ENCODE data around the gene CYP2B6.
A peak's percentile ranks its signal among the peaks of the same experiment; 100 is the strongest.
"Not testable (repeated sequence)": the region's sequence is repeated elsewhere in the genome, so short reads cannot be mapped to it uniquely, and the experiment has no call there.

CYP2B6 gene

DNA sequence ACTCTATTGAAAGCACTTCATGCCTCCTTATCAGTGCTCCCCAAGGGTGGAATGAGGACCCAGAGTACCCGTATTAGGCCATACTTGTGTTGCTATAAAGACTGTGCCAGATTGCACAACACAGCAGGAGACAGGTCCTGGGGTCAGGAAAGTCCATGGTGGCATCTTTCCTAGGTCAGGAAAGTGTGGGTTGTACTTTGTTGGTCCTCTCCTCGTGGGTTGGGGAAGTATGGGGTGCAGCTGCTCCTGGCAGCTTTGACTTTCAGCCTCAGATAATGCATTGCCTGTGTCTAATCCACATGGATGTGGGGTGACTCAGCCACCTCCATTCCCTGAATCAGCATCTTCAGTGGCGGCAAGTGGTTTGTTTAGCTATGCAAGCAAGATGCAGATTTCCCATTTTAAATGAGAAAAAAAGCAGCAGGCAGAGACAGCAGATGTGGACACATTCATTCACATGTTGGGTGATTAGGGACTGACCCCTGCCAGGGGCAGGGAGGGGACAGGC is 8.4 kb upstream of the CYP2B6 start:
- no peaks in the 10 kb centered on the region for H3K9me3 ChIP-seq (ENCODE audit: insufficient read depth, low read depth, low read length)
- peak overlapping the region; percentile 33; the same call in 1 of the 2 replicates for H3K4me3 ChIP-seq (ENCODE audit: low read length)
- no peaks in the 10 kb centered on the region for H3K36me3 ChIP-seq (ENCODE audit: insufficient read depth, low read depth, low read length)
- peak overlapping the region; percentile 18; the same call in 1 of the 2 replicates for H3K9ac ChIP-seq (ENCODE audit: low read depth, low read length)
- H3K27ac ChIP-seq (ENCODE audit: low read length) = no peak overlapping the region
- H3K4me1 ChIP-seq (ENCODE audit: insufficient read depth, low read length) = peaks cover 31% of the 10 kb centered on the region
- H3K27me3 ChIP-seq (ENCODE audit: insufficient read depth, low read length) = no peaks in the 10 kb centered on the region; the same call in 1 of the 2 replicates

DNA sequence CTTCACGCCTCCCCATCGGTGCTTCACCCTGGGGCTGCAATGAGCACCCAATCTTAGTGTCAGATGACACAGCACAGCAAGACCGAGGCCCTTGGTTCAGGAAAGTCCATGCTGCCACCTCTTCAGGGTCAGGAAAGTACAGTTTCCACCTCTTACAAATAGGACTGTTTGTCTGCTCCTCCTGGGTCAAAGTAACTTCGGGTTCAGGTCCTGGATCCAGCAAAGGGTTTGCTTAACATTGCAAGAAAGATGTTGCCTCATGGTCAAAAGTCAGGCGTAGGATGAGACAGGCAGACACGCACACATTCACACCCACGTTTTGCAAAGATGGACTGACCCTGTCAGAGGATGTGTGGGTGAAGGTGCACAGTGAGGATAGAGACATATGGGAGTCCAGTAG is 1.6 kb upstream of the CYP2B6 start:
- Histone ChIP-seq H3K27me3 (ENCODE audit: insufficient read depth, low read length) (no peaks in the 10 kb centered on the region), H3K9me3 (ENCODE audit: insufficient read depth, low read depth, low read length) (no peaks in the 10 kb centered on the region), H3K9ac (ENCODE audit: low read depth, low read length) (no peak overlapping the region), H3K27ac (ENCODE audit: low read length) (no peak overlapping the region), H3K4me1 (ENCODE audit: insufficient read depth, low read length) (no peaks in the 10 kb centered on the region), H3K4me3 (ENCODE audit: low read length) (no peak overlapping the region), H3K36me3 (ENCODE audit: insufficient read depth, low read depth, low read length) (no peaks in the 10 kb centered on the region)

DNA sequence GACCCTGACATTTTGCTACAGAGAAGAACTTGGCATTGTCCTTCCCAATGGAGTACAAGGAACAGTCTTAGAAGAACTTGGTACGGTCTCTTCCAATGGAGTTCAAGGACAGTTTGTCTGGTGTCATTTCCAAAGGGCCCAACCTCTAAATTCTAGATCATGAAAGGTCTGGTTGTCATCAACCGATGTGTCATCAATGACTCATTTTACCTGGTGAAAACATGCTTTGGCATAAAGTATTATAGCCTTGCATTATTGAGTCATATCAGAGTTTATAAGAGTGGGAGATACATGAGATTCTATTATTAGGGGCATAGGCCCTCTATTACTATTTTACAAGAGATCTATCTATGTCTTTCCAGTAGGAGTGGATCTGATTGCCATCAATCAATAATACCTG is 4.3 kb downstream of the CYP2B6 start:
- H3K36me3 ChIP-seq (ENCODE audit: insufficient read depth, low read depth, low read length) = no peaks in the 10 kb centered on the region
- H3K27me3 ChIP-seq (ENCODE audit: insufficient read depth, low read length) = no peaks in the 10 kb centered on the region
- no peaks in the 10 kb centered on the region for H3K4me1 ChIP-seq (ENCODE audit: insufficient read depth, low read length)
- H3K4me3 ChIP-seq (ENCODE audit: low read length) = no peak overlapping the region
- H3K27ac ChIP-seq (ENCODE audit: low read length) = no peak overlapping the region
- H3K9me3 ChIP-seq (ENCODE audit: insufficient read depth, low read depth, low read length) = no peaks in the 10 kb centered on the region; the same call in 1 of the 2 replicates
- H3K9ac ChIP-seq (ENCODE audit: low read depth, low read length) = no peak overlapping the region

DNA sequence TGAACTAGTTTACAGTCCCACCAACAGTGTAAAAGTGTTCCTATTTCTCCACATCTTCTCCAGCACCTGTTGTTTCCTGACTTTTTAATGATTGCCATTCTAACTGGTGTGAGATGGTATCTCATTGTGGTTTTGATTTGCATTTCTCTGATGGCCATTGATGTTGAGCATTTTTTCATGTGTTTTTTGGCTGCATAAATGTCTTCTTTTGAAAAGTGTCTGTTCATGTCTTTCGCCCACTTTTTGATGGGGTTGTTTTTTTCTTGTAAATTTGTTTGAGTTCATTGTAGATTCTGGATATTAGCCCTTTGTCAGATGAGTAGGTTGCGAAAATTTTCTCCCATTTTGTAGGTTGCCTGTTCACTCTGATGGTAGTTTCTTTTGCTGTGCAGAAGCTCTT is 7.9 kb downstream of the CYP2B6 start:
- not testable (repeated sequence) for H3K4me1 ChIP-seq (ENCODE audit: insufficient read depth, low read length); H3K4me3 ChIP-seq (ENCODE audit: low read length); H3K27me3 ChIP-seq (ENCODE audit: insufficient read depth, low read length); H3K36me3 ChIP-seq (ENCODE audit: insufficient read depth, low read depth, low read length); H3K9me3 ChIP-seq (ENCODE audit: insufficient read depth, low read depth, low read length); H3K27ac ChIP-seq (ENCODE audit: low read length); H3K9ac ChIP-seq (ENCODE audit: low read depth, low read length)

DNA sequence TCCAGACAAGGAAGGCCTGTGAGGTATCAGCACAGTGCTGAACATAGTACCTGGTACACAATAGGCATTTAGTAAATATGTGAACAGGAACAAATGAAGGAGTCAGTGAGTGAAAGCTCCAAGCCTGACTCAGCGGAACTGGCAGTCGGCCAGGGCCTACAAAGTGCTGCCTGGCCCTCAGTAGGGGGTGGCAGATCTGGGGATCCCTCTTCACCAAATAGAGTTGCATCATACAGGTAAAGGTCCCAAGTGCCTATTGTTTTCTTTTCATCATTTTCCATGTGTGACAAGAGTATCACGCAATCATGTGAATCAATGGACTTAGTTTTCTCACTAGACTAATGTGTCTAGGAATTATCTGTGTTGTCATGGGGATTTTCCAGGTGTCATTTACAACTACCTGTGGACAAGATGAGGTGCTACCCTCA is 9.2 kb downstream of the CYP2B6 start:
- H3K27ac ChIP-seq (ENCODE audit: low read length) = no peak overlapping the region
- H3K27me3 ChIP-seq (ENCODE audit: insufficient read depth, low read length) = no peaks in the 10 kb centered on the region
- no peaks in the 10 kb centered on the region for H3K36me3 ChIP-seq (ENCODE audit: insufficient read depth, low read depth, low read length)
- H3K4me3 ChIP-seq (ENCODE audit: low read length) = no peak overlapping the region
- H3K9ac ChIP-seq (ENCODE audit: low read depth, low read length) = no peak overlapping the region
- peaks cover 4% of the 10 kb centered on the region; the same call in 1 of the 2 replicates for H3K4me1 ChIP-seq (ENCODE audit: insufficient read depth, low read length)
- no peaks in the 10 kb centered on the region; the same call in 1 of the 2 replicates for H3K9me3 ChIP-seq (ENCODE audit: insufficient read depth, low read depth, low read length)

DNA sequence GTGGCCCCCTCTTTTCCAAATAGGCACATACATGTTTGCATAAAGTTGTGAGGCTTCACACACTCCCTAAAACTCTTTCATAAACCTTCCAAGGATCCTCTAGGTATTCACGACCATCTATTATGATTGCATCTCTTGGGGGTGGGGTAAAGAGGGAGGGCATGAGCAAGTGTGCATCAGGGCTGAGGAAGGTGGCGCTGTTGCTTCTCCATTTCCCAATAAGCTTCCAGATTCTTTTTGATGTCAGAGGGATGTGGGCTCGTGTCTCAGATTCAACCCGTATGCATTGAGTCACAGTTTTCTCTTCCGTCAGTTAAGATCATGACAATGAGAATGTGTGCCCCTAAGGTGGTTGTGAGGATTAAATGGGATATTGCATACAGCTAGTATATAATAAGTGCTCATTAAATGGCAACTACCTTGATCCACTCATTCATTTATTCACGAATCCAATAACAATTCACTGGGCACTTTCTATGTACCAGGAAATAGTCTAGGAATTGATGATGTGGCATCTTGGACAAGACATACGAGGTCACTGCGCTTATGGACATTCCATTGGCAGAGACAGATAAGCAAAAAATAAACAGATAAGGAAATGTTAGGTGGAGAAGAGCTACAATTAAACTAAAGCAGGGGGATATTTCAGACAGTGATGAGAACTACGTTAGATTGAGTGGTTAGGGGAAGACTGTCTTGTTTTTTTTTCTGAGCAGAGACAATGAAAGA is 10.3 kb downstream of the CYP2B6 start:
- Histone ChIP-seq H3K4me3 (ENCODE audit: low read length) (no peak overlapping the region), H3K27ac (ENCODE audit: low read length) (no peak overlapping the region), H3K36me3 (ENCODE audit: insufficient read depth, low read depth, low read length) (no peaks in the 10 kb centered on the region), H3K27me3 (ENCODE audit: insufficient read depth, low read length) (no peaks in the 10 kb centered on the region), H3K9me3 (ENCODE audit: insufficient read depth, low read depth, low read length) (no peaks in the 10 kb centered on the region; the same call in 1 of the 2 replicates), H3K4me1 (ENCODE audit: insufficient read depth, low read length) (peaks cover 4% of the 10 kb centered on the region; the same call in 1 of the 2 replicates), H3K9ac (ENCODE audit: low read depth, low read length) (no peak overlapping the region)

DNA sequence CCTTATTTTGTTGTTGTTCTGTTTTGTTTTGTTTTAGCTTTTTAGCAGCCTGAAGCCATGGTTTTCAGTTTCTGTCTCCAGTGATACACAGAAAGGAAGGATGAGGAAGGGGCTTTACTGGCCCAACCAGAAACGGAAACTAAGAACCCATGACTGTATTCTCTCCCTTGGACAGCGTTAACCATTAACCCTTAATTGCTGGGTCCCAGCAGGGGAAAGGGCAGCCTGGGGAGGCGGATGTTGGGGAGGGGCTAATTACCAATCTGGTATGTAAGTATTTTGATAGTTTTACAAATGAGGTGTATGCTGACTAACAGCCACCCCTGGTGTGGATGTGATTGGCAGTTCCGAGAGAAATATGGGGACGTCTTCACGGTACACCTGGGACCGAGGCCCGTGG is 12.6 kb downstream of the CYP2B6 start:
- not testable (repeated sequence) for H3K27ac ChIP-seq (ENCODE audit: low read length); H3K4me1 ChIP-seq (ENCODE audit: insufficient read depth, low read length); H3K27me3 ChIP-seq (ENCODE audit: insufficient read depth, low read length); H3K36me3 ChIP-seq (ENCODE audit: insufficient read depth, low read depth, low read length); H3K4me3 ChIP-seq (ENCODE audit: low read length); H3K9ac ChIP-seq (ENCODE audit: low read depth, low read length); H3K9me3 ChIP-seq (ENCODE audit: insufficient read depth, low read depth, low read length)

DNA sequence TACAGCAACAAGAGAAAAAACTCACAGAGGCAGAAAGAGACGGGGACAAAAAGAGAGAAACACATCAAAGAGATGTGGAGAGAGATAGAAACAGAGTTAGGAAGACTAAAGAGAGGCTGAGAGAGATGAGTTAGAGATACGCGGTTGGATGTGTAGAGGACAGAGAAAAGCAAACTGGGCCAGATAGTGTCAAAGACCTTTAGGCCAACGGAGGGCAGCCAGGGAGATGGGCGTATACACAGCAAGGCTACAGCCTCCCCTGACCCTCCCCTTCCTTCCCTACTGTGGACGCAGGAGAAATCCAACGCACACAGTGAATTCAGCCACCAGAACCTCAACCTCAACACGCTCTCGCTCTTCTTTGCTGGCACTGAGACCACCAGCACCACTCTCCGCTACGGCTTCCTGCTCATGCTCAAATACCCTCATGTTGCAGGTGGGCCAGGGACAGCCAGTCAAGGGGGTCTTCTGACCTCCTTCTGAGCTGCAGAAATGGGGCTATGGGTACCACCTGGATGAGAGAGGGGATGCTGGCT is 18.7 kb downstream of the CYP2B6 start:
- Histone ChIP-seq H3K27me3 (ENCODE audit: insufficient read depth, low read length) (no peaks in the 10 kb centered on the region; the same call in 1 of the 2 replicates), H3K4me1 (ENCODE audit: insufficient read depth, low read length) (no peaks in the 10 kb centered on the region), H3K4me3 (ENCODE audit: low read length) (no peak overlapping the region), H3K9ac (ENCODE audit: low read depth, low read length) (no peak overlapping the region), H3K27ac (ENCODE audit: low read length) (no peak overlapping the region), H3K9me3 (ENCODE audit: insufficient read depth, low read depth, low read length) (no peaks in the 10 kb centered on the region), H3K36me3 (ENCODE audit: insufficient read depth, low read depth, low read length) (no peaks in the 10 kb centered on the region)

DNA sequence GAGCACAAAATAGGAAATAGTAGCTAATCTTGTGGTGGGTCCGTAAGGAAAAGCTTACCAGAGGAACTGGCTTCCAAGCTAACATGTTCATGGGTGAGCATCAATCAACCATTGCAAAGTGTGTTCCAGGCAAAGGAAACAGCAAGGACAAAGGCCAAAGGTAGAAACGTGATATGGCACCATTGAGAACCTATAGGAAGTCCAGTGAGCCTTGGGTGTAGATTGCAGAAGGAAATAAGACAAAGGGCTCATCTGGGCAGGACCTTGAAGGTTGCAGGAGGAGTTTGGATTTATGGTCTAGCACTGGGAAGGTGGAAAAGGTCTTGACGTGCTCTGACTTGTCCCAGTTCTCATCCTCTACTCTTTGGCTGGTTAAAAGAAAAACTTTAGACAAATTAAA is 22.3 kb downstream of the CYP2B6 start:
- H3K36me3 ChIP-seq (ENCODE audit: insufficient read depth, low read depth, low read length) = no peaks in the 10 kb centered on the region
- H3K4me3 ChIP-seq (ENCODE audit: low read length) = no peak overlapping the region
- H3K4me1 ChIP-seq (ENCODE audit: insufficient read depth, low read length) = no peaks in the 10 kb centered on the region
- no peak overlapping the region for H3K27ac ChIP-seq (ENCODE audit: low read length)
- H3K27me3 ChIP-seq (ENCODE audit: insufficient read depth, low read length) = no peaks in the 10 kb centered on the region
- no peaks in the 10 kb centered on the region for H3K9me3 ChIP-seq (ENCODE audit: insufficient read depth, low read depth, low read length)
- H3K9ac ChIP-seq (ENCODE audit: low read depth, low read length) = no peak overlapping the region

DNA sequence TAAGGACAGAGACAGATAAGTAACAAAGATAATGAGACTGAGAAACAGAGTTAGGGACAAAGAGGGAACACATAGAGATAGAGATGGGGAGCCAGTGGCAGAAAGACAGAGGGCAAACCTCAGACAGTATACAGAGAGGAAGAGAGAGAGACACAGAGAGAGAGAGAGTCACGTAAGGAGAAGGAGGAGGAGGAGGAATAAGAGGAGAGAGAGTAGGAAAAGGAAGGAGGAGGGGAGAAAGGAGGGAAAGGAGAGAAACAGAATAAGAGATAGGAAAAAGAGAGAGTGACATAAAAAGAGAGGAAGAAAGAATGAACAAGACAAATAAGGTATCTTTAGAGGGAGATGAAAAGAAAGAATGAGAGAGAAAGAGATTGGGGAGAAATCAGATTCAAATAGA is 23.6 kb downstream of the CYP2B6 start:
- H3K36me3 ChIP-seq (ENCODE audit: insufficient read depth, low read depth, low read length) = no peaks in the 10 kb centered on the region
- H3K27me3 ChIP-seq (ENCODE audit: insufficient read depth, low read length) = no peaks in the 10 kb centered on the region
- no peak overlapping the region for H3K27ac ChIP-seq (ENCODE audit: low read length)

DNA sequence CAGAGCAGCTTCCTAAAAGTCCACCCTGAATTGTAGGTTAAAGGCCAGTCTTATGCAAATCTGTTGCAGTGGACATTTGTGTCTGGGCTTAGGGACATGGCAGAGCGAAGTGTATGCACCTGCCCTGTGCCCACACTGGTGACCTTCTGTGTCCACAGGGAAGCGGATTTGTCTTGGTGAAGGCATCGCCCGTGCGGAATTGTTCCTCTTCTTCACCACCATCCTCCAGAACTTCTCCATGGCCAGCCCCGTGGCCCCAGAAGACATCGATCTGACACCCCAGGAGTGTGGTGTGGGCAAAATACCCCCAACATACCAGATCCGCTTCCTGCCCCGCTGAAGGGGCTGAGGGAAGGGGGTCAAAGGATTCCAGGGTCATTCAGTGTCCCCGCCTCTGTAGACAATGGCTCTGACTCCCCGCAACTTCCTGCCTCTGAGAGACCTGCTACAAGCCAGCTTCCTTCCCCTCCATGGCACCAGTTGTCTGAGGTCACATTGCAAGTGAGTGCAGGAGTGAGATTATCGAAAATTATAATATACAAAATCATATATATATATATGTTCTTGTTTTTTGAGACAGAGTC is 25.5 kb downstream of the CYP2B6 start:
- no peak overlapping the region for H3K9ac ChIP-seq (ENCODE audit: low read depth, low read length)
- H3K4me3 ChIP-seq (ENCODE audit: low read length) = no peak overlapping the region
- H3K4me1 ChIP-seq (ENCODE audit: insufficient read depth, low read length) = no peaks in the 10 kb centered on the region
- H3K27me3 ChIP-seq (ENCODE audit: insufficient read depth, low read length) = no peaks in the 10 kb centered on the region
- no peaks in the 10 kb centered on the region for H3K9me3 ChIP-seq (ENCODE audit: insufficient read depth, low read depth, low read length)
- no peak overlapping the region for H3K27ac ChIP-seq (ENCODE audit: low read length)
- H3K36me3 ChIP-seq (ENCODE audit: insufficient read depth, low read depth, low read length) = no peaks in the 10 kb centered on the region

More for the DNA sequence above, 23.6 kb downstream of the CYP2B6 start:
- no peaks in the 10 kb centered on the region for H3K9me3 ChIP-seq (ENCODE audit: insufficient read depth, low read depth, low read length)
- no peak overlapping the region for H3K4me3 ChIP-seq (ENCODE audit: low read length)
- no peaks in the 10 kb centered on the region for H3K4me1 ChIP-seq (ENCODE audit: insufficient read depth, low read length)
- no peak overlapping the region for H3K9ac ChIP-seq (ENCODE audit: low read depth, low read length)
